ENCODE results near the gene MTFMT.

DNA sequence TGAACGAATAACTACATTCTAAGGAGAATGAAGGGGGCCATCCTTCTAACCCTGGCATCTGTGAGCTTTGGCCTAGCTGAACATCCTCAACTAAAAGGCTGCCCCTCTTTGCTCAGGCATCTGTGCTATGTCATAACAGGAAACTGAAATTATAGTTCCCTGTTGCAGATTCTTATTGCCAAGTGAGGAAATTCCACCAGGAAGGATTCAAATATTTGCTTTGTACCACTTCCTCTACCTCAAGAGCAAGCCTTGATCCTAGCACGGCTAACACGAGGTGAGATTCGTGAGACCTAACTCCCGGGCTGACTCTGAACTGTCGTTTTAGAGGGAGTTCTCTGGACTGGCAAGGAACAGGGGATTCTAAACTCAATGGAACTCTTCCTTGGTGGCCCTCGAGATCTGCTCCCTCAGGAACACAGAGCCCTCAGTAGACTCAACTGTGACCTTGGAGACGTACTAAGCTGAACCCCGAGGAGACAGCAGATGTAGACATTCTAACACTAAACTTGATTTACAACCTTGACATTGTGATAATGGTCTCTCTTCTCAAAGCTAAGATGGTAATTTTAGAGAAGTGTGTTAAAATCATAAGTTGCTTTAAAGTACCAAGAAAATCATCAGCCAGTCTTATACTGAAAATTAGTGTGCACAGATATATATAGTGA, 43.9 kb downstream of the MTFMT start:
- TF ChIP-seq GATA2 (IDR thresholded peaks at IDR 0.05; ENCODE audit: low read depth, low read length) (no peak), GATA3 (IDR thresholded peaks at IDR 0.05; ENCODE audit: low read depth, low read length) (no peak)
